Stimulated activated naive CD4-positive, alpha-beta T cell (primary cell): Measurements from ENCODE around the gene P3H1.
"Not testable (repeated sequence)": the region's sequence is repeated elsewhere in the genome, so short reads cannot be mapped to it uniquely, and the experiment has no call there.

ENCODE experiments used
- DNase-seq, 6 experiments: peaks; one replicate each; lab custom pipeline; 2025; lab: John Stamatoyannopoulos, UW

Gene P3H1

DNA sequence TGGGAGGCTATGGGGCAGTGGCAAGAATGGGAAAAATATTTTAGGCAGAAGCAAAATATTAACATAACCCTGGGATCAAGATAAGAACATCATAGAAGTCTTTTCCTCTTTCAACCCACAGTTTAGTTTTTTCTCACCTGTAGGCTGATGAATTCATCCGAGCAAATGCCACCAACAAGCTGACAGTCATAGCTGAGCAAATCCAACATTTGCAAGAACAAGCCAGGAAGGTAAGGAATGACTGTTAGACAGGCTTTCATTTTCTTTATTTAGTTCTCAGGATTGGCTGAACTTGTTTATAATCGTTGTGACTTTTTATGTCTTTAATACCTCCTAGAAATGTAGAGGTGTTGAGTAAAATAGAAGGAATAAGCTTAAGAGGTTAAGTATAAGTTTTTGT is 6.6 kb upstream of the P3H1 start:
- no peak for DNase-seq

DNA sequence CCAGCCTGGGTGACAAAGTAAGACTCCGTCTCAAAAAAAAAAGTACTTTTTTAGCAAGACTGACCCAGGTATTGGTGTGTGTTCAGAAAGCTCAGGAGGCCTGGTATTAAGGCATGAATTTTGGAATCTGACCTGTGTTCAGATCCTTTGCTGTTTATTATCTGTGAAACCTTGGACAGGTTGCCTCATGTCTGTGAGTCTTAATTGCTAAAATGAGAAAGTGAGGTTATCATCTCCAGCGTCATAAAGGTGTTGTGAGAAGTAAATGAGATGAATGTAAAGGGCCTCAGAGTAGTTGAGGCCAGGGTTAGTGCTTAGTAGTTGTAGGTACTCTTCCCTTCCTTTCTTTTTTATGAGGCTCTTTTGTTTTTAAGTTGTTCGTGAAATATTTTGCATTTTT is 3.0 kb upstream of the P3H1 start:
- DNase-seq: no peak

DNA sequence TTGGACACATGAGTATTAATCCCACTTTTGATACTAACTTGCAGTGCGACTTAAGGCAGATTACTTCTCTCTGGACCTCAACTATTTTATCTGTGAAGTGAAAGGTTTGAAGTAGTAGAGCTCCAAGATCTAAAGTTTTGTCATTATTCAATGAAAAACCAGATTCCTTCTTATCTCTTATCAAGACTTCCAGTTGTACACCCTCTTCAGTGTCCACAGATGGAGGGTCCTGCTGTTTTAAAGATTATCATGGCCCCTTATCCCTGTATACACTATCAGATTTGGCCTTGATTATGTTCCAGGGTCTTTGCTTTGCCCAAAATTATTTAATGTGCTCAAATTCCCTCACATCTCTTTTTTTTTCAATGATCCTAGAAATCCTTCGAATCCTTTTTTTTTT is 1.3 kb upstream of the P3H1 start:
- DNase-seq: no peak

DNA sequence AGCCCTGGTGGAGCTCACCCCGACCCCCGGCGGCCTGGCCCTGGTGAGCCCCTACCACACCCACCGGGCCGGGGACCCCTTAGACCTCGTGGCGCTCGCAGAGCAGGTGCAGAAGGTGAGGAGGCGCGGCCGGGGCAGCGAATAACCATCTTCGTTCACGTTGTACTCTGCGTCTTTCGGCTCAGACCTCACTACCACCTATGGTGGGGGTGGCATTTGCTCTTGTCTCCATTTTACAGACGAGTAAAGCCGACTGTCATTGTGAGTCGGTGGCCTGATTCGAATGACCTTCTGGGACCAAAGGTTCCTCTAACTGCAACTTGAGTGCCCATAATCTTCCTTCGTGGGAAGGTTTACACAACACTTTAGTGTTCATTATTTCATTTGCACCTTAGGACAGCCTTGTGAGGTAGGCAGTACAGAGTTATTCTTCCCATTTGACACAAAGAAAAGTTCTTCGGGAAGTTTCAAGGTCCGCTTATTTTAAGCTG is 727 bp upstream of the P3H1 start:
- DNase-seq: no peak

DNA sequence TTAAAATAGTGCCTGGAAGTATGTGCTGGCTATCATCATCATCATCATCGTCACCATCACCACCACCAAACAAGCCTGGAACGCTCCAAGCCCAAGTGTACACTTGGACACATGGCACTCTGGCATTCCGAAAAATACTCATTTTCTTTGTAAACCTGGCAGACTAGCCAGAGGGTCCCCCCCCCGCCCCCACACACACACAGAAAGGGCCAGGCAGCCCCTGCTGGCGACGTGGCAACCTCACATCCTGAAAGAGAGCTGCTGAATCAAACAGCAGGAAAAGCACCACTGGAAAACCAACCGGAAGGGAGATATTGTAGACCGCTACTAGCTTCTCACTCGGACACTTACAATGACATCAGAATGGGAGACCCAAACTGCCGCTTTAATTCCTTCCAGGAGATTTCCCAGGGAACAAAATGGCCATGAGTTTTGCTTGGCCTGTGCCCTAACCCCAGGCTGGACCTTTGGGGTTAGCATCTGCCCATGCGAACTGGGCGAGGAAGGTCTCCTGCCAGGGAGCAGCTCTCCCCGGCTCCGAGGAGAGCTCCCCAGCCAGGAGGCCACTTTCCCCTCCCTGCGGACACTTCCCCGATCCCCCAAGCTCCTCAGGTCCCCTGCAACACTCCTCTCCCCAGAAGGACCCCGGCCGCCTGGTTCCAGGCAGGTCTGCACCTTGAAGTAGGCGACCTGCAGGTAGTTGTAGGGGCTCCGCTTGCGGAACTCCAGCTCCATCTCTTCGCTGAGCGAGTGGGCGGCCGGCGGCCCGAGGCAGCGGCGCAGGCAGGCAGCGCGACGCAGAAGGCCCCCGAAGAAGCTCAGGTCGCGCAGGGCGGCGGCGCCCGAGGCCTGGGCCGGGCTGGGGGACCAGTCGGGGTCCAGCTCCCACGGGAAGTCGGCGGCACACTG is 742 bp downstream of the P3H1 start:
- DNase-seq: peak; percentile 3 to 38 (median 16)

DNA sequence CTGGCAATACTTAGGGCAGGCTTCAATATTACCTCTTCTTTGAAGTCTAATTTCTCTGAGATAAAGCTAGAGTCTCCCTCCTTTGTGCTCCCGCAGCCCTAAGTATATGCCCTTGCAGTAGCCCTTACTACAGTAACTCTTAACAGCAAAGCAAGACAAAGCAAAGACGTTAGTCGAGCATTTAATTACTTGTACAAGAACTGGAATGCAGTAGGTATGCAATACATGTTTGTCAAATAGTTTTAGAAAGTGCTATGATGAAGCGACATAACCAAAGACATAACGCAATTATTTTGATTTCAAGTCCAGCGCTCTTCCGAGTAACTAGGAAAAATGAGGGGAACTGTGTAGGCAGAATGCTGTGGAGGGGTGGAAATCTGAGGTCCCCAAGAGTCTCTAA is 1.6 kb downstream of the P3H1 start:
- DNase-seq: no peak

DNA sequence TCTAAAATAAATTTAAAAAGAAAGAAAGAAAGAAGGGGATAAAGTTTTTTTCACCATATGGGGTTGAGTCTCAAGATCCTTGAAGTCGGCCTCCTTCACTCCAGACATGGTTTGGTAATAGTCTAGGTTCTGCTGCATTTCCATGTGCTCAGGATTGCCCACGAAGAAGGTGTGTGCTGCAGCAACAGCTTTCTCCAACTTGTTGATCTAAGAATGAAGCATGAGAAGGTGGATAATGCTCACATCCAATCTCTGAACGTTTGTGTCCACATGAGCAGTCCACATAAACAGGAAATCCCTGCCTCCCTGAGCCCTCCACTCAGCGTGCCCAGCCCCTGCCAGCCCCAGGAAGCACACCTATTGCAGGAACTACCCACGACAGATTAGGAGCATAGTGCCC is 4.6 kb downstream of the P3H1 start:
- DNase-seq: no peak

DNA sequence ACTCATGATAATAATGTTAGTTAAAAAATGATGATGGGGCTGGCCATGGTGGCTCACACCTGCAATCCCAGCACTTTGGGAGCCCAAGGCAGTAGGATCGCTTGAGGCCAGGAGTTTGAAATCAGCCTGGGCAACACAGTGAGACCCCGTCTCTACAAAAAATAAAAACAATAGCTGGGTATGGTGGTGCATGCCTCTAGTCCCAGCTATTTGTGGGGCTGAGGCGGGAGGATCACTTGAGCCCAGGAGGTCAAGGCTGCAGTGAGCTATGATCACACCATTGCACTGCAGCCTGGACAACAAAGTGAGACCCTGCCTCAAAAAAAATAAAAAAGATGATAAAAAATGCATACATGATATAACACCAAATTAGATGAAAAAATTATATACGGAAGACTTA is 5.3 kb downstream of the P3H1 start:
- DNase-seq: no peak

DNA sequence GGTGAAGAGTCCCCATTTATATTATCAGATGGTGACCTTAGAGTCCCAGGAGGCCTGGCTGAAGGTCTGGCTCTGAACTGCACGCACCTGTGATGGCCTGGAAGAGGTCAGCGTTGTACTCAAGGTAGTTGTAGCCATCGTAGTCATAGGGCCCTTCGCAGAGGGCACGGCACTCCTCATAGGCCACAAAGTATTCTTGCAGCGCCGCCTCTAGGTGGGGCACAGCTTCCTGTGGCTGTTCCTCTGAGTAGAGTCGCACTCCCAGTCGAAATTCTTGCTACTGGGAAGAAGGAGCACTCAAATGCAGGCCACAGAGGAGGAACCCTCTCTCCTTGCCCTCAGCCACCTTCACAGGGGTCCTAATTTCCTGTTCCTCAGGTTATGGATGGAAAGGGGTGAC is 7.7 kb downstream of the P3H1 start:
- DNase-seq: no peak

DNA sequence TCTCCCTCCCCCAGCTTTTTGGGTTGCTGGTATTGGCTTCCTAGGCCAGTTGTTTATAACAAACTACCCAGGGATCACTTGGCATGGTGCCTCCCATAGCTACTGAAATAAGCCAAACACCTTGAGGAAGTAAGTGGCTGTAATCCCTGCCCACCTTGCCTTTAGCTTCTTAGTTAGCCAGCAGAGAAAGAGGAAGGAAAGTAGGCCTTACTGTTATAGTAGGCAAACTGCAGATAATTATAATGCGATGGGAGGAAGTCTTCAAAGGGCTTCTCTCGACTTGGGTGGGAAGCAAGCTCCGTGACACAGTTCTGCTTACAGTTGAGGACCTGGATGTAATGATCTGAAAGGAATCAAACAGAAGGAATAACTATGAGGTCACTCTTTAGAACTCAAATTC is 8.2 kb downstream of the P3H1 start:
- no peak for DNase-seq

DNA sequence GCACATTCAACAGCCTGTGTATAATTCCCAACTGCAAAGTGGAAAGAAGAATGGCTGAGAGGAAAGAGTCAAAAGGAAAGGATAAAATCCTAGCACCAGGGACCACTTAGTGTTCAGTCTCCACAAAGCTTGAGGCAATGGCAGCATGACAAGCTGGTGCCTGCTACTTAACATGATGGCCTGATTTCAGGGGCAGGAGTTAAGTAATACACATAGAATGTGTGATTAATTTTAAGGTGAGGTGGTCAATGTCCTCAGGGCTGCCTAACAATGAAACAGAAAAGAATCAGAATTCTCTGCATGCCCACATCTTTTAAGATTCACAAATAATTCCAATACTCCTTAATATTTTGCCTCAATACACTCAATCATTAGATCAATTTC is 8.9 kb downstream of the P3H1 start:
- no peak for DNase-seq

DNA sequence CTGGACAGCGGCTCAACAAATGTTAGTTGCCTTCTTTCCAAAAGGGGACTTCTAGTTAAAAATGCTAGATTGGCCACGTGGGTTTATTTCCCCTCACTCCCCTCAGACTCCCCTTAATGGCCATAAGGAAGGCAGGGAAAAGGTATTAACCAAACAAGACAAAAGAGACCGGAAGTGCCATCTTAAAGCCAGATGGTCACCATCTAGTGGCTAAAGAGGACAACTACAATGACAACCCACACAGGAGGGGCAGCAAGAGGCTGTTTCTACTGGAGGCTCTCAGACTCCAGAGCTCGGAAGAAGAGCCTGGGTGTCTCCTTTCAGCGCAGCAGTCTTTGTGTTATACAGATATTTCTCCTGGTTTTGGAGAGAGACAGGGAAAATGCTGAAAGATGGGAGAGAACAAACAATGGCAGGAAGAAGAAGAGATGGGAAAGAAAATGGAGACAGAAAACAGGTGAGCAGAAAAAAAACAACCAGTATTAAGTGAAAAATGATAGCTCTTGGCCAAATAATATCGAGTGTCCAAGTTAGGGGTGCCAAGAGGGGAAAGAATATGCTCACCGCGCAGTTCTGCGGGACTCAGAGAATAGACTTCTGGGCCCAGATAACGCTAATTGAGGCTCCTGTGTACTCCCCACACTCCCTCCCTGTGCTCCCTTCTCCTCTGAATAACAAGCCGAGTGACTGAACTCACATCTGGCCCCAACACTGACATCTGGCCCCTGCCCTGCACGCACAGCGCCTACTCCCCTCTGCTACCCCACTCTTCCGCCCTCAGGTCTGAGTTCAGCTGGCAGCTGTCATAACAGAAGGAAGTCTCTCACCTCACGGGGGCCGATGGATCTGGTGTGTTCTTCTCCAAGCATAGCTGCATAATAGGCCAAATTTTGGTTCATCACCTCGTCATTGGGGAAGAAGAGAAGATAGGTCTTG is 9.6 kb downstream of the P3H1 start:
- DNase-seq: peak in 1 of 6 experiments; percentile 2

DNA sequence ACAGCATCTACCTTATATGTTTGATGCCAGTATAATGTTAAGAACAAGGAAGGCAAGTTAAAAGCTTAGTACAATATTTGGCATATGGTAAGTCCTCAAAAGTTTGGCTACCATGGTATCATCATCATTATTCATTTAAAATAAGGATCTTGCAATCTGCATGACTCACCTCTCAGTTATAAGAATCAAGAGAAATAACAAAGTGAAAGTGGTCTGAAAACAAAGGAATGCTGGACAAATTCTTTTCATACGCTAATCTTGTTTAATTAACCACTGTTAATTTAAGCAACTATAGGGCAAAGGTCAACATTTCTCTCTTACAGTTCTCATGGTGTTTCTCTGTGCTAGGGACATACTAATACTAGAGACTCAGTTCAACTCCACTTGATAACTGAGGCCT is 13.8 kb downstream of the P3H1 start:
- DNase-seq: no peak

DNA sequence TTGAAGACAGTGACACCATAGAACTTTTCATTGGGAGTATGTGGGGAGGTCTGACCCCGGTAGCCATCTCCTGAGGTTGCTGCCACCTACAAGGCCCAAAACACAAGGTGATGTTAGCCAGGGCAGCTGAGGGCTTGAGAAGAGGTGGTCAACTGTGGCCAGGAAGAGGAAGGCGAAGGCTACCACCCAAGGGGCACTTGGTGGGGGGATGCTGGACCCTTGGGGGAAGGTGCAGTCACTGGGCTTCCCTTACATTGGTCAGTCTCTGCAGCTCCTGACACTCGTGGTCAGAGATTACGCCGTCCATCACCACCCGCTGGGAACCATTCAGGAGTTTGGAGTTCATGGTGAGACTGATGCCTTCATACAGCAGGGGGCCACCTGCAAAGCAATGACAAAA is 14.5 kb downstream of the P3H1 start:
- no peak for DNase-seq

DNA sequence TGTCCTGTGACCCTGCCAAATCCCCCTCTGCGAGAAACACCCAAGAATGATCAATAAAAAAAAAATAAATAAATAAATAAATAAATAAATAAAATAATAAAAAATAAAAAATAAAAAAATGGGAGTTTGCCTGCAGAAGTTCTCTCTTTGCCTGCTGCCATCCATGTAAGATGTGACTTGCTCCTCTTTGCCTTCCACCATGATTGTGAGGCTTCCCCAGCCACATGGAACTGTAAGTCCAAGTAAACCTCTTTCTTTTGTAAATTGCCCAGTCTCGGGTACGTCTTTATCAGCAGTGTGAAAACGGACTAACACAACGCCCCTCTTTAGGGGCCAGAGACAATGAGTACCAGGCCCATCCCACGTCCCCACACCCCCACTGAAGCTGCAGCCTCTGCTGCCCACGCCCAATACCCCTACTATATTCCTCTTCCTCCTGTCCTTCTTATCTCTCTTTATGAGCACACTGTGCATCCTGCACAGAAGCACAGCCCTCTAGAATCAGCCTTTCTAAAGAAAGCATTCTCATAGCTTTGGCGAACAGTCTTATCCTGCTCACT is 15.2 kb downstream of the P3H1 start:
- not testable (repeated sequence) for DNase-seq

DNA sequence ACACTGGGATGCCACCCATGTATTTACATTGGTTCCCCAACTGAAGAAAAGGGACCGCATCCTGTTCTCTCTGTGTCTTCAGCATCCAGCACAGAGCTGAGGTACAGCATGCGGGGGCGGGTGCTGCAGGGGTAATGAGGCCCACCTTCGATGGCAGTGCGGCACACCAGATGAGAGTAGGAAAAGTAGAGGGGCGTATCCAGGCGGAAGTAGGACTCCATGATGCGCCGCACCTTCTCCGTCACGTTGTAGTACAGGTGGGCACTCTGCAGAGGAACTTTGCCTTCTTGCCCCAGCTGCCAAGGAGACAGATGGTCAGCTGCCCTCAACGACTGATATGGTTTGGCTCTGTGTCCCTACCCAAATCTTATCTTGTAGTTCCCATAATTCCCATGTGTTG is 16.8 kb downstream of the P3H1 start:
- DNase-seq: no peak

DNA sequence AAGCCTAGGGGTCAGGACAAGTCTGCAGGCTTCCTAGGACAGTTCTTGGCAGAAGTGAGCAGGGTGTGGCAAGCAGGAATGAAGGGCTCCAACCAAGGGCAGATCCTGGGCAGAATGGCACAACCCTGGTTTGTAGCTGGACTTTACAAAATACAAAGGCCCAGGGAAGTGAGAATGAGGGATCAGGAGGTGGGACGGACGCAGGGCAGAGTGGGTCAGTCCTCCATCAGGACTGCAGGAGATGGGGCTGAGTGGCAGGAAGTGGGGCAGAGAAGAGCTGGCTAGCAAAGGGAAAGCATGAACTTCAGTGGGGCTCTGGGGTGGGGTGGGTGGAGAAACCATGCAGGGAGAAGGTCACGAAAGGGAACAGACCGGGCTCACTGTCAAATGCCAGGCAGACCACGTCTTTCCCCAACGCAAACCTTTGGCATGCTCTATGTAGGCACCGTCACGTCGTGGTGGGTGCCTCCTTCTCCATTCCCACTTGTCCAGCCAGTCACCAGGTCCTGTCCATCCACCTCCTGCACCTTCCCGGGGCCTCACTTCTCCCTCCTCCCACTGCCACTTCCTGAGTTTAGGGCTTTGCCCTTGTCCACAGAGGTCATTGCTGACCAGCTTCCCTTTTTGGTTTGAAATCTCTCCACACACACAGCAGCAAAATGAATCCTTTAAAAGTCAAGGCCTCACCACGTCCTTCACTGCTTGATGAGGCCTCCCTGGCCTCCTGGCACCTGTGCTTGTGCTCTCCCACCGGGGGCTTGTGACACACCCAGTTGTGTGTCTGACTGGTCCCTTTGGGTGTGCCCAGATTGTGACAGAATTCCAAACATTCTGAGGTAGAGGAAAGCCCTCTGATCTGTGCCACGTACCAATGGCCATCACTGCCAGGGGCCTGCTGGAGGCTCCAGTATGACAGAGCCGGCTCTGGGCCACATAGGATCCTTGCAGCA is 18.1 kb downstream of the P3H1 start:
- no peak for DNase-seq

DNA sequence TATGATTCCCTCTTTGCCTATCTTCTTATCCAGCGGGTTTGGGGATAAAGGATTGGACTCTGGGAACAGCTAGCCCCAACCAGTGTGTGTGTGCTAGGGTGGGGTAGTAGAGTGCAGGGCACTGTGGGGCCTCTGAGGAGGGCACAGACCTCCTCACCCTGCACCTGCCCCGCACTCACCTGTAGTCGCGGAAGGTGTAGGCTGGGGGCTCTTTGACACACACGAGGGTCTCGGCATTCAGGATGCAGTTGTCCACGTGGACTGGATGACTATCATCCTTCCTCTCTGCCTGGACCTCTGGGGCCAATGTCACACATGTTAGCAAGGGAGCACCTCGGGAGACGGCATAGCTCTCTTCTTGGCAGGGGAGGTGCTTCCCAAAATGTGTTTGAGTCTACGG is 18.8 kb downstream of the P3H1 start:
- no peak for DNase-seq

DNA sequence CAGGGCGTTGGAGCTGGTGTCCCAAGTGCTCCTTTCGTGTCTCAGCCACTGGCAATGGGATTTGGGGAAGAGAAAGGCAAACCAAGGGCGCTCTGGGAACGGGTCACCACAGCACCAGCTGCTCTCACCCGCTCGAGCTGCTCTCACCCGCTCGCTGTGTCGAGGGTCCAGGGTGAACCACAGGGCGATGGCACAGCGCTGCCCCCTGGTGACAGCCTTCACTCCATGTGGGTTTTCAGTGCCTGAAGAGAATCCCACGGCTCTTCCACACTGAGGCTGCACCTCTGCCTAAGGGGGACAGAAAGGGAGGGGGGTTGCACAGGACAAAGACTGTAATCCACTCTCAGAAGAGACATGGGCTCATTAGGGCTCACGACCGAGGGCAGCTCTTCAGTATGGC is 19.7 kb downstream of the P3H1 start:
- peak in 5 of 6 experiments; percentile 24 to 39 (median 32) for DNase-seq

DNA sequence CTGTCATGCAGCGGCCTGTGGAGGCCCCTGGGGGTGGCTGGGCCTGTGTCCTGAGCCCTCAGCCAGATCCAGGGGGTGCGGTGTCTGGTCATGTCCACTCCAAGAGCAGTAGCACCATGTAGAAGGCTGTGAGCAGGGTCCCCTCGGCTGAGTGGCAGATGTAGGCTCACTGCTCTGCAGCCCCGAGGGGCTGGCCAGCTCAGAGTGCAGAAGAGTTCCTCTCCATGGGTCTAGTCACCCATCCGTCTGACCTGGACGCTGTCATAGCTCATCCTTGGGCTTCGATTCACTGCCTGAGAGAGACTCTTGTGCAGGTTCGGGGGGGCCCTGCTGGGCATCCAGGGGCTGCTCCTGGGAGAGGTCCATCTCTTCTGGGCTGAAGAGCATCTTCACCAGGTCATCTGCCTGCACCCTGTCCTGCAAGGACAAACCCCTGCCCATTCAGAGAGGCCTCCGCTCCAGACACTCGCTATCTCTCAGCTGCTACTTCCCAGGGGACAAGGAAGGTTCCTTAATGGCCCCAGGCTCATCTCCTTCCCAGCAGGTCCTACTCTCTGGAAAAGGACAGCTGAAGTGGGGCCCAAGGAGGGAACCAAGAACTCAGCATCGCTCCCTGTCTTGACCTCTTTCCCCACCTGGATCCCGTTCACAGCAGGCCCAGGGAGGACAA is 20.3 kb downstream of the P3H1 start:
- no peak for DNase-seq

DNA sequence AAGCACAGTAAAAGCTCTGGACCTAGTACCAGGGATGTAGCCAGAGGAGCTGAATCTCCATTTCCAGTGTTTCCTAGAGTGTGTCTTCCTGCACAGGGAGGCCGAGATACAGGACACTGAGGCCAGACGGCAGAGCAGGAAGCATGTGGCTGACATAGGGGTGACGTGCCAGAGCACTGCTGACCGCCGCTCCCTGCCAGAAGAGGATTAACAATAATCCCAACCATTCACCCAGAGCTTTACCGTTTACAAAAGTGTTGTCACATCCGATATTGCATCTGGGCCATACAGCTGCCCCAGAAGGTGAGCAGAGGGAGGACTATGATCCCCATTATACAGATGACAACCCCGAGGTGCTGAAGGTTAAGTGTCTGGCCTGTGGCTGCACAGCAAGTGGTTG is 21.0 kb downstream of the P3H1 start:
- DNase-seq: no peak
